Esophagus squamous epithelium (tissue), 5 donors: ENCODE results near the gene TPM2. TPM values are rescaled to one million over a fixed set of nuclear protein-coding genes. Genes with fewer than 3 reads are reported as not detected.

ENCODE experiments used
- DNase-seq: peaks from one replicate; lab custom pipeline; 2025; lab: John Stamatoyannopoulos, UW
- H3K27ac ChIP-seq, 4 donors: fragments of 200-600 bp; sonication (generic); one replicate each; pipeline ENCODE4 v1.5.1; 2016 to 2019; ENCODE audit warnings: mild to moderate bottlenecking in 1 of 4
- H3K27me3 ChIP-seq, 4 donors: fragments of 200-600 bp; sonication (generic); 1 replicate in 3 of 4; 2 replicates in 1 of 4; pipeline versions ENCODE4 v1.5.1 to v1.6.0; 2017 to 2021; ENCODE audit warnings: antibody characterized with exemption in 1 of 4
- H3K36me3 ChIP-seq, 3 donors: fragments of 200-600 bp; sonication (generic); one replicate each; pipeline ENCODE4 v1.5.1; 2016 to 2019
- H3K4me1 ChIP-seq, 3 donors: fragments of 200-600 bp; sonication (generic); one replicate each; pipeline ENCODE4 v1.5.1; 2017 to 2019
- H3K4me3 ChIP-seq, 4 donors: fragments of 200-600 bp; sonication (generic); 1 replicate in 3 of 4; 2 replicates in 1 of 4; pipeline ENCODE4 v1.5.1; 2016 to 2019; ENCODE audit warnings: mild to moderate bottlenecking in 2 of 4, moderate library complexity in 1 of 4
- H3K9me3 ChIP-seq, 3 donors: fragments of 200-600 bp; sonication (generic); one replicate each; pipeline ENCODE4 v1.5.1; 2016 to 2019
- CTCF ChIP-seq, 6 experiments: fragments of 450-650 bp in 4 of 6; fragments of 200-600 bp in 2 of 6; sonication (generic) in 2 of 6; IDR thresholded peaks; one replicate each; pipeline ENCODE4 v1.5.1; 2016 to 2019; ENCODE audit warnings: antibody characterized with exemption in 6 of 6, mild to moderate bottlenecking in 4 of 6, moderate library complexity in 4 of 6
- POLR2A ChIP-seq, 4 donors: fragments of 450-650 bp; IDR thresholded peaks; one replicate each; pipeline ENCODE4 v1.6.1; 2017; ENCODE audit warnings: antibody characterized with exemption in 4 of 4, mild to moderate bottlenecking in 4 of 4, moderate library complexity in 3 of 4
- WGBS, 2 donors: methylation state at CpG; one replicate each; pipeline ENCODE4 v1.1.5; 2018; 5-methylcytosine and 5-hydroxymethylcytosine counted together
- intact Hi-C: fragments of 100-400 bp; cut with DNase I; formaldehyde crosslinking; loops from one replicate; pipeline ENCODE4 v1.15.0; 2022
- total RNA-seq, 4 donors: library from RNA; depleted of rRNA; stranded (reverse); fragments of >200 nt; gene quantifications; one replicate each; pipeline ENCODE4 v1.1.0, GENCODE V29; 2016
- donor health status: DM: yes; HTN: yes; CAD: no.

TPM2 gene
- total RNA-seq, 4 donors from 2014 or later: 80.8 to 1,148 (median 217) TPM

GRCh38 chr9:35659340-35659739 is 30.4 kb downstream of the TPM2 start:
- H3K27me3 ChIP-seq: no peaks in the 10 kb centered on the region
- WGBS, 2 donors: 47 to 86% methylated on average over 3 of the region's 3 CpGs
- no peak for DNase-seq
- H3K27ac ChIP-seq: peak overlapping the region; percentile 91 to 98 (median 96)
- intact Hi-C loops: loop anchor here (5.0 kb wide), 1 partner anchor 73 kb away; the partner anchor contains the start of genes CREB3 and TLN1
- no peak for TF ChIP-seq CTCF (IDR thresholded peaks at IDR 0.05)
- TF ChIP-seq POLR2A (IDR thresholded peaks at IDR 0.05): peak in 1 of 4 donors; percentile 42
- peaks cover 12 to 65% (median 22%) of the 10 kb centered on the region in 3 donors for H3K4me1 ChIP-seq
- peaks cover 0 to 26% (median 0%) of the 10 kb centered on the region in 3 donors for H3K36me3 ChIP-seq
- peak overlapping the region in 3 of 4 donors; percentile 78 to 94 (median 90) for H3K4me3 ChIP-seq
- no peaks in the 10 kb centered on the region for H3K9me3 ChIP-seq

- Histone ChIP-seq H3K4me3 (peak overlapping the region; percentile 75 to 94 (median 84)), H3K4me1 (peaks cover 11 to 61% (median 20%) of the 10 kb centered on the region in 3 donors), H3K27ac (peak overlapping the region; percentile 91 to 98 (median 96)), H3K27me3 (no peaks in the 10 kb centered on the region), H3K9me3 (no peaks in the 10 kb centered on the region), H3K36me3 (peaks cover 0 to 26% (median 0%) of the 10 kb centered on the region in 3 donors)
- no peak for DNase-seq
- intact Hi-C loops: loop anchor here (5.0 kb wide), 1 partner anchor 73 kb away; the partner anchor contains the start of genes CREB3 and TLN1
- TF ChIP-seq CTCF (IDR thresholded peaks at IDR 0.05): no peak
- TF ChIP-seq POLR2A (IDR thresholded peaks at IDR 0.05): no peak
- 0% methylated on average over 2 of the region's 2 CpGs; no CpG with 5 or more reads in 1 of the 2 donors for WGBS, 2 donors
Measured at GRCh38 chr9:35658968-35659220, 30.8 kb downstream of the TPM2 start.

- WGBS, 2 donors: 0% methylated on average over 10 to 29 of the region's 67 CpGs
- intact Hi-C loops: loop anchor here (5.0 kb wide), 1 partner anchor 74 kb away; the partner anchor contains the start of genes CREB3 and TLN1
- H3K27me3 ChIP-seq: no peaks in the 10 kb centered on the region
- no peak for DNase-seq
- H3K4me1 ChIP-seq: peaks cover 11 to 57% (median 20%) of the 10 kb centered on the region in 3 donors
- H3K9me3 ChIP-seq: no peaks in the 10 kb centered on the region
- TF ChIP-seq POLR2A (IDR thresholded peaks at IDR 0.05) (peak in 3 of 4 donors; percentile 83 to 94 (median 88)), CTCF (IDR thresholded peaks at IDR 0.05) (peak; percentile 47 to 68 (median 61))
- peak within 1 kb of the TSS; percentile 75 to 94 (median 84) for H3K4me3 ChIP-seq
- peaks cover 0 to 26% (median 0%) of the 10 kb centered on the region in 3 donors for H3K36me3 ChIP-seq
- peak within 1 kb of the TSS; percentile 91 to 98 (median 96) for H3K27ac ChIP-seq
Measured at GRCh38 chr9:35658137-35658967, 31.4 kb downstream of the TPM2 start, which contains the start of gene CCDC107. Gene CCDC107, plus strand, starts transcription at chr9:35658292. Its CDS starts 88 bp downstream, at chr9:35658380.

- peak within 1 kb of the TSS; percentile 75 to 94 (median 84) for H3K4me3 ChIP-seq
- H3K27me3 ChIP-seq: no peaks in the 10 kb centered on the region
- peak; percentile 71 for DNase-seq
- intact Hi-C loops: loop anchor here (5.0 kb wide), 1 partner anchor 75 kb away; the partner anchor contains the start of genes CREB3 and TLN1
- TF ChIP-seq CTCF (IDR thresholded peaks at IDR 0.05) (peak in 4 of 6 experiments; percentile 28 to 59 (median 45)), POLR2A (IDR thresholded peaks at IDR 0.05) (peak in 2 of 4 donors; percentile 22 to 59)
- no peaks in the 10 kb centered on the region for H3K9me3 ChIP-seq
- H3K4me1 ChIP-seq: peaks cover 11 to 53% (median 24%) of the 10 kb centered on the region in 3 donors
- peaks cover 0 to 26% (median 0%) of the 10 kb centered on the region in 3 donors for H3K36me3 ChIP-seq
- H3K27ac ChIP-seq: peak within 1 kb of the TSS; percentile 91 to 98 (median 96)
- 0% methylated on average over 7 to 12 of the region's 42 CpGs for WGBS, 2 donors
Measured at GRCh38 chr9:35657546-35658136, 32.1 kb downstream of the TPM2 start, which contains the start of gene RMRP. Gene RMRP, minus strand, starts transcription at chr9:35658019.
